ENCODE data around the gene PRTG. TPM values are rescaled to one million over a fixed set of nuclear protein-coding genes. Genes with fewer than 3 reads are reported as not detected.

The PRTG gene
- total and polyA plus RNA-seq, 2 of the 13 experiments (the other 11 are each of a cell fraction or from before 2014, with no cell fraction given) = 13.2 to 22.3 TPM

- no peak for TF ChIP-seq ZSCAN5A (CRISPR knock-in tag; IDR thresholded peaks at IDR 0.05; ENCODE audit: borderline replicate concordance)
- TF ChIP-seq NFYB (CRISPR knock-in tag; IDR thresholded peaks at IDR 0.05) = no peak
- no peak for TF ChIP-seq HDAC6 (IDR thresholded peaks at IDR 0.05; ENCODE audit: low read depth, low read length)
- no peak for TF ChIP-seq ZNF577 (CRISPR knock-in tag; IDR thresholded peaks at IDR 0.05; ENCODE audit: borderline replicate concordance, low read depth)
- no peak for TF ChIP-seq HMGA1 (CRISPR knock-in tag; conservative IDR thresholded peaks at IDR 0.05)
- no peak for TF ChIP-seq GPN1 (CRISPR knock-in tag; IDR thresholded peaks at IDR 0.05; ENCODE audit: borderline replicate concordance)
- TF ChIP-seq TAF15 (IDR thresholded peaks at IDR 0.05; ENCODE audit: low read depth, low read length, poor library complexity, severe bottlenecking) = no peak
- TF ChIP-seq RXRB (CRISPR knock-in tag; IDR thresholded peaks at IDR 0.05; ENCODE audit: borderline replicate concordance) = peak; percentile 36; the same call in 1 of the 2 replicates
- TF ChIP-seq SUZ12 (IDR thresholded peaks at IDR 0.05; ENCODE audit: low read depth, low read length) = no peak
- no peak for TF ChIP-seq ZNF251 (CRISPR knock-in tag; IDR thresholded peaks at IDR 0.05)
- no peak; the same call in 1 of the 2 replicates for TF ChIP-seq TBX3 (IDR thresholded peaks at IDR 0.05; ENCODE audit: borderline replicate concordance)
- TF ChIP-seq, protein P1, sequence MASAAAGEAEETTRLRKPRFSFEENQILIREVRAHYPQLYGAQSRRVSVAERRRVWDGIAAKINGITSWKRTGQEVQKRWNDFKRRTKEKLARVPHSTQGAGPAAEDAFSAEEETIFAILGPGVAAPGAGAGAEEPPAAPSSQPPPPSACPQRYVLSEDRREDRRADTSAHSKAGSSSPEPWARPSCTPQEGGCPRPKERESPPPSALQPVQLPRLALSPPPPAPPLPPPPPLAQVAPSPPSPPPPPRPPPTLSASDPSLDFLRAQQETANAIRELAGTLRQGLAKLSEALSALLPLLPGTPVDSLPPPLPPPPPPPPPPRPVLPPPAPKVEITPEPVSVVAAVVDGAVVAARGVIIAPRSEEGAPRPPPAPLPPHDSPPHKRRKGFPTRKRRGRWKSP (CRISPR knock-in tag; IDR thresholded peaks at IDR 0.05) = no peak
- TF ChIP-seq, protein P2, sequence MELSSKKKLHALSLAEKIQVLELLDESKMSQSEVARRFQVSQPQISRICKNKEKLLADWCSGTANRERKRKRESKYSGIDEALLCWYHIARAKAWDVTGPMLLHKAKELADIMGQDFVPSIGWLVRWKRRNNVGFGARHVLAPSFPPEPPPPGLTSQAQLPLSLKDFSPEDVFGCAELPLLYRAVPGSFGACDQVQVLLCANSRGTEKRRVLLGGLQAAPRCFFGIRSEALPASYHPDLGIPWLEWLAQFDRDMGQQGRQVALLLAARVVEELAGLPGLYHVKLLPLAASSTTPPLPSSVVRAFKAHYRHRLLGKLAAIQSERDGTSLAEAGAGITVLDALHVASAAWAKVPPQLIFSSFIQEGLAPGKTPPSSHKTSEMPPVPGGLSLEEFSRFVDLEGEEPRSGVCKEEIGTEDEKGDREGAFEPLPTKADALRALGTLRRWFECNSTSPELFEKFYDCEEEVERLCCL (CRISPR knock-in tag; IDR thresholded peaks at IDR 0.05; ENCODE audit: borderline replicate concordance) = no peak
- TF ChIP-seq THYN1 (CRISPR knock-in tag; IDR thresholded peaks at IDR 0.05; ENCODE audit: borderline replicate concordance, low read depth) = no peak
- no peak for TF ChIP-seq SOX13 (IDR thresholded peaks at IDR 0.05)
- TF ChIP-seq SOX13 (CRISPR knock-in tag; conservative IDR thresholded peaks at IDR 0.05 in 1 of 2, IDR thresholded peaks at IDR 0.05 in 1 of 2) = peak in 1 of 2 experiments; percentile 73; a peak in 3 of 4 replicates
- no peak for TF ChIP-seq ZNF598 (CRISPR knock-in tag; IDR thresholded peaks at IDR 0.05; ENCODE audit: borderline replicate concordance)
- TF ChIP-seq ZIK1 (CRISPR knock-in tag; IDR thresholded peaks at IDR 0.05; ENCODE audit: borderline replicate concordance, low read depth) = no peak
- no peak; the same call in 1 of the 2 replicates for TF ChIP-seq ZNF468 (CRISPR knock-in tag; IDR thresholded peaks at IDR 0.05)
- TF ChIP-seq FOXP4 (CRISPR knock-in tag; IDR thresholded peaks at IDR 0.05) = peak; percentile 16; the same call in 1 of the 2 replicates
- peak; percentile 93 for TF ChIP-seq POGZ (CRISPR knock-in tag; IDR thresholded peaks at IDR 0.05)
Measured at GRCh38 chr15:55742927-55743728, at the start of gene PRTG (continued).

Data from HepG2 (cell line).